ENCODE results near the gene SEM1.

DNA sequence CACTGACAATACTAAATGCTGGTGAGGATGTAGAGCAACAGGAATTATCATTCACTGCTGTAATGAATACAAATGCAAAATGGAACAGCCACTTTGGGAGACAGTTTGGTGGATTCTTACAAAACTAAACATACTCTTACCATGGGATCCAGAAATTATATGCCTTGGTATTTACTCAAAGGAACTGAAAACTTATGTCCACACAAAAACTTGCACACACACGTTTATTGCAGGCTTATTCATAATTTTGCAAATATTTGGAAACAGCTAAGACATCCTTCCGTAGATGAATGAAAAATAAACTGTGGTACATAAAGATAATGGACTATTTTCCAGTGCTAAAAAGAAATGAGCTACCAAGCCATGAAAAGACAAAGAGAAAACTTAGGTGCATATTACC is 69.6 kb downstream of the SEM1 start:
- TF ChIP-seq, protein P1, sequence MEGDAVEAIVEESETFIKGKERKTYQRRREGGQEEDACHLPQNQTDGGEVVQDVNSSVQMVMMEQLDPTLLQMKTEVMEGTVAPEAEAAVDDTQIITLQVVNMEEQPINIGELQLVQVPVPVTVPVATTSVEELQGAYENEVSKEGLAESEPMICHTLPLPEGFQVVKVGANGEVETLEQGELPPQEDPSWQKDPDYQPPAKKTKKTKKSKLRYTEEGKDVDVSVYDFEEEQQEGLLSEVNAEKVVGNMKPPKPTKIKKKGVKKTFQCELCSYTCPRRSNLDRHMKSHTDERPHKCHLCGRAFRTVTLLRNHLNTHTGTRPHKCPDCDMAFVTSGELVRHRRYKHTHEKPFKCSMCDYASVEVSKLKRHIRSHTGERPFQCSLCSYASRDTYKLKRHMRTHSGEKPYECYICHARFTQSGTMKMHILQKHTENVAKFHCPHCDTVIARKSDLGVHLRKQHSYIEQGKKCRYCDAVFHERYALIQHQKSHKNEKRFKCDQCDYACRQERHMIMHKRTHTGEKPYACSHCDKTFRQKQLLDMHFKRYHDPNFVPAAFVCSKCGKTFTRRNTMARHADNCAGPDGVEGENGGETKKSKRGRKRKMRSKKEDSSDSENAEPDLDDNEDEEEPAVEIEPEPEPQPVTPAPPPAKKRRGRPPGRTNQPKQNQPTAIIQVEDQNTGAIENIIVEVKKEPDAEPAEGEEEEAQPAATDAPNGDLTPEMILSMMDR (IDR thresholded peaks at IDR 0.05; ENCODE audit: extremely low read depth in 1 of 2, insufficient read depth in 1 of 2, low read depth in 1 of 2, low read length in 2 of 2), result no peak
- TF ChIP-seq, protein P2, sequence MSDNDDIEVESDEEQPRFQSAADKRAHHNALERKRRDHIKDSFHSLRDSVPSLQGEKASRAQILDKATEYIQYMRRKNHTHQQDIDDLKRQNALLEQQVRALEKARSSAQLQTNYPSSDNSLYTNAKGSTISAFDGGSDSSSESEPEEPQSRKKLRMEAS (IDR thresholded peaks at IDR 0.05; ENCODE audit: insufficient read depth, insufficient read length), result no peak
- TF ChIP-seq POLR2A (IDR thresholded peaks at IDR 0.05; ENCODE audit: low read depth, low read length) (no peak), MYC (IDR thresholded peaks at IDR 0.05; ENCODE audit: low read depth, low read length) (no peak), GATA2 (IDR thresholded peaks at IDR 0.05; ENCODE audit: insufficient read depth, insufficient read length, low read depth, low read length) (no peak), JUN (IDR thresholded peaks at IDR 0.05; ENCODE audit: borderline replicate concordance, insufficient read depth, insufficient read length, low read depth) (no peak), FOS (IDR thresholded peaks at IDR 0.05; ENCODE audit: borderline replicate concordance, insufficient read depth, low read length) (no peak), EZH2 (IDR thresholded peaks at IDR 0.05; ENCODE audit: borderline replicate concordance, low read depth, low read length, severe bottlenecking) (no peak), POLR2AphosphoS5 (IDR thresholded peaks at IDR 0.05; ENCODE audit: insufficient read depth, low read depth, low read length) (no peak)
